Measurements from ENCODE around the gene ANKRD22.

Gene ANKRD22

GRCh38 chr10:88791924-88792323 lies 59.7 kb downstream of the ANKRD22 start:
- no peak overlapping the region for H3K4me3 ChIP-seq (ENCODE audit: low read length)
- H3K9ac ChIP-seq (ENCODE audit: low read length): no peak overlapping the region
- H3K9me3 ChIP-seq (ENCODE audit: control insufficient read depth, low read length): no peaks in the 10 kb centered on the region
- no peaks in the 10 kb centered on the region for H3K27me3 ChIP-seq (replicated peaks; ENCODE audit: control insufficient read depth, insufficient read depth, low read length)
- H3K36me3 ChIP-seq (ENCODE audit: control insufficient read depth, insufficient read depth, low read length, severe bottlenecking): no peaks in the 10 kb centered on the region
- DNase-seq (ENCODE audit: low read depth): peak; percentile 29
- H3K4me1 ChIP-seq (ENCODE audit: control insufficient read depth, insufficient read depth, low read length): peaks cover 28% of the 10 kb centered on the region

GRCh38 chr10:88788924-88789323 lies 62.7 kb downstream of the ANKRD22 start:
- Histone ChIP-seq H3K9me3 (ENCODE audit: control insufficient read depth, low read length) (no peaks in the 10 kb centered on the region), H3K27me3 (replicated peaks; ENCODE audit: control insufficient read depth, insufficient read depth, low read length) (no peaks in the 10 kb centered on the region), H3K36me3 (ENCODE audit: control insufficient read depth, insufficient read depth, low read length, severe bottlenecking) (no peaks in the 10 kb centered on the region), H3K9ac (ENCODE audit: low read length) (no peak overlapping the region), H3K4me3 (ENCODE audit: low read length) (no peak overlapping the region), H3K4me1 (ENCODE audit: control insufficient read depth, insufficient read depth, low read length) (peaks cover 18% of the 10 kb centered on the region)
- DNase-seq (ENCODE audit: low read depth): no peak

GRCh38 chr10:88787463-88787862 lies 64.2 kb downstream of the ANKRD22 start:
- no peak for DNase-seq (ENCODE audit: low read depth)
- Histone ChIP-seq H3K4me3 (ENCODE audit: low read length) (no peak overlapping the region), H3K4me1 (ENCODE audit: control insufficient read depth, insufficient read depth, low read length) (peaks cover 4% of the 10 kb centered on the region), H3K27me3 (replicated peaks; ENCODE audit: control insufficient read depth, insufficient read depth, low read length) (no peaks in the 10 kb centered on the region), H3K9ac (ENCODE audit: low read length) (no peak overlapping the region), H3K9me3 (ENCODE audit: control insufficient read depth, low read length) (no peaks in the 10 kb centered on the region), H3K36me3 (ENCODE audit: control insufficient read depth, insufficient read depth, low read length, severe bottlenecking) (no peaks in the 10 kb centered on the region)

DNA sequence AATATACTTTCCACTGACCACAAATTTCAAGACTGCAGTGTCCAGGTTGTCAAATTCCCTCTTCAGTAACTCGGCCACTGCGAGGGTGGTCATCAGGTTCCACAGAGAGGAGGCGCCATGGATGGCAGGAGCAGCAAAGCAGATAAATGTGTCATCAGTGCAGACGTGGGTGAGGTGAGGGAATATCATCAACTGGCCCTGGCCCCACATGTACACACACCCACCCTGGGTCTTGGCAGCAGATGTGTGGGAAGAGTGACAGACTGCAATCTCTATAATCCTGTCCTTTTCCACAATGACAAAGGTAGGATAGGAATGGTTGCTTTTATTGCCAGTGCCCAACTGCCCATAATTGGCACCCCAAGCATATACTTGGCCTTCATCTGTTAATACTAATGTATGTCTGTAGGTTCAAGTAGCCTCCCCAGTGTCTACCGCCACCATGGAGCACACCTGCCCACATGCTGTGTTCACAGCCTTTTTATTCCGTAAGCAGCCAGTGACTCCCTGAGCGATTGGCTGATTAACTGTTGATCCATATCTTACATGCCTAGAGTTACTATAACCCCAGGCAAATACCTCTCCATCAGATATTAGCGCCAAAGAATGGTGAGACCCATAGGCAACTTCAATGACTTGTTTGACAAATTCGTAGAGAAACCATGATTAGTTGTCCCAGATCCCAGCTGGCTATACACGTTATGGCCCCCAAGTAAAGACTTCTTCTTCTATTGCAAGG lies 65.4 kb downstream of the ANKRD22 start:
- no peaks in the 10 kb centered on the region for H3K36me3 ChIP-seq (ENCODE audit: control insufficient read depth, insufficient read depth, low read length, severe bottlenecking)
- no peaks in the 10 kb centered on the region for H3K9me3 ChIP-seq (ENCODE audit: control insufficient read depth, low read length)
- no peaks in the 10 kb centered on the region for H3K27me3 ChIP-seq (replicated peaks; ENCODE audit: control insufficient read depth, insufficient read depth, low read length)

DNA sequence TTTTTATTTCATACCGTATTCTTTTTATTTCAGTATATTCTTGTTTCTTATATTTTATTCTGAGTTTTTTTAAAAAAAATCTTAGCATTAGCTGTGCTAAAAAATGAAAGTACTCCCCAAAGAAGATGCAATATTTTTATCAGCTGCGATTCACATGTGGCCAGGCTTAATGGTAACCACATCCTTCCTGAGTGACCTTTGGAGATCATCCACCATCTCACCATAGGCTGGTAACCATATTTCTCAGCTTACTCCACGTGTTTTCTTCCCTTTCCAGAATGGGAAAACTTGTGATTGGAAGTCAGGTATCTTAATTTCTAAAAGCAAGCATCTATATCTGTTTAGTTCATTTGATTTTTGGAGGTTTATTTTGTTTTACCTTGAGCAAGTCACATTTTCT lies 67.9 kb downstream of the ANKRD22 start:
- DNase-seq (ENCODE audit: low read depth): no peak
- Histone ChIP-seq H3K9ac (ENCODE audit: low read length) (no peak overlapping the region), H3K9me3 (ENCODE audit: control insufficient read depth, low read length) (no peaks in the 10 kb centered on the region), H3K36me3 (ENCODE audit: control insufficient read depth, insufficient read depth, low read length, severe bottlenecking) (no peaks in the 10 kb centered on the region), H3K27me3 (replicated peaks; ENCODE audit: control insufficient read depth, insufficient read depth, low read length) (no peaks in the 10 kb centered on the region), H3K4me1 (ENCODE audit: control insufficient read depth, insufficient read depth, low read length) (peaks cover 10% of the 10 kb centered on the region), H3K4me3 (ENCODE audit: low read length) (no peak overlapping the region)

More for the DNA sequence above, 65.4 kb downstream of the ANKRD22 start:
- Histone ChIP-seq H3K4me1 (ENCODE audit: control insufficient read depth, insufficient read depth, low read length) (peaks cover 5% of the 10 kb centered on the region), H3K9ac (ENCODE audit: low read length) (no peak overlapping the region), H3K4me3 (ENCODE audit: low read length) (no peak overlapping the region)
- no peak for DNase-seq (ENCODE audit: low read depth)

- H3K4me3 ChIP-seq (ENCODE audit: low read length): no peak overlapping the region
- peaks cover 10% of the 10 kb centered on the region for H3K4me1 ChIP-seq (ENCODE audit: control insufficient read depth, insufficient read depth, low read length)
- no peaks in the 10 kb centered on the region for H3K27me3 ChIP-seq (replicated peaks; ENCODE audit: control insufficient read depth, insufficient read depth, low read length)
- no peaks in the 10 kb centered on the region for H3K9me3 ChIP-seq (ENCODE audit: control insufficient read depth, low read length)
- H3K36me3 ChIP-seq (ENCODE audit: control insufficient read depth, insufficient read depth, low read length, severe bottlenecking): no peaks in the 10 kb centered on the region
- H3K9ac ChIP-seq (ENCODE audit: low read length): no peak overlapping the region
- no peak for DNase-seq (ENCODE audit: low read depth)
These were observed 69.4 kb downstream of the ANKRD22 start for GRCh38 chr10:88782222-88782621.

- H3K9me3 ChIP-seq (ENCODE audit: control insufficient read depth, low read length): no peaks in the 10 kb centered on the region
- H3K36me3 ChIP-seq (ENCODE audit: control insufficient read depth, insufficient read depth, low read length, severe bottlenecking): no peaks in the 10 kb centered on the region
- peak; percentile 74 for DNase-seq (ENCODE audit: low read depth)
- peaks cover 10% of the 10 kb centered on the region for H3K4me1 ChIP-seq (ENCODE audit: control insufficient read depth, insufficient read depth, low read length)
- H3K4me3 ChIP-seq (ENCODE audit: low read length): no peak overlapping the region
- H3K9ac ChIP-seq (ENCODE audit: low read length): no peak overlapping the region
- no peaks in the 10 kb centered on the region for H3K27me3 ChIP-seq (replicated peaks; ENCODE audit: control insufficient read depth, insufficient read depth, low read length)
These were observed 70.4 kb downstream of the ANKRD22 start for GRCh38 chr10:88781206-88781605.

Measured in adipocyte (in vitro differentiated cells).